HG02763 (cell line): ENCODE data around the gene ARPC5.
"Not testable (repeated sequence)": the region's sequence is repeated elsewhere in the genome, so short reads cannot be mapped to it uniquely, and the experiment has no call there.

Source experiments
- ATAC-seq: cut with Tn5 transposase; IDR thresholded peaks from one replicate; pipeline ENCODE4 v1.9.1; 2021; ENCODE audit warnings: mild to moderate bottlenecking, moderate library complexity; ENCODE audit not compliant: unreplicated experiment

ARPC5 gene

GRCh38 chr1:183612975-183613374 lies 22.6 kb downstream of the ARPC5 start:
- not testable (repeated sequence) for ATAC-seq

- no peak for ATAC-seq
These were observed 23.2 kb downstream of the ARPC5 start for GRCh38 chr1:183612407-183612806.

DNA sequence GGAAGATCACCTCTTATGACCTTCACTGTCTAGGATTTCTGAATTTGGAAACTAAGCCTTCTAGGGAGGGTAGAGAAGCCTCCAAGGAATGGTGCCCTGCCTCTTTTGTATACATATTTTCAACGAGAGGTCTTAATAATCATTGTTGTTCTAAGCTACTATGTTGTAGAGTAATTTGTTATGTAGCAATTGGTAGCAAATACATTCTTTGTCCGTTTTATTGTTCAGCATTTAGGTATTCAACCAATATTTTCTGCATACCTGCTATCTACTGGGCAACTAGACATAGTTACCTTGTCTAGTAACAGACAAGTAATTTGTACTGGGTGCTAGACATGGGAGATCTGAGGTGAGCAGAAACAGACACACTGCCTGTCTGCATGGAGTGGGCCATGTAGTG lies 24.6 kb downstream of the ARPC5 start:
- no peak for ATAC-seq

DNA sequence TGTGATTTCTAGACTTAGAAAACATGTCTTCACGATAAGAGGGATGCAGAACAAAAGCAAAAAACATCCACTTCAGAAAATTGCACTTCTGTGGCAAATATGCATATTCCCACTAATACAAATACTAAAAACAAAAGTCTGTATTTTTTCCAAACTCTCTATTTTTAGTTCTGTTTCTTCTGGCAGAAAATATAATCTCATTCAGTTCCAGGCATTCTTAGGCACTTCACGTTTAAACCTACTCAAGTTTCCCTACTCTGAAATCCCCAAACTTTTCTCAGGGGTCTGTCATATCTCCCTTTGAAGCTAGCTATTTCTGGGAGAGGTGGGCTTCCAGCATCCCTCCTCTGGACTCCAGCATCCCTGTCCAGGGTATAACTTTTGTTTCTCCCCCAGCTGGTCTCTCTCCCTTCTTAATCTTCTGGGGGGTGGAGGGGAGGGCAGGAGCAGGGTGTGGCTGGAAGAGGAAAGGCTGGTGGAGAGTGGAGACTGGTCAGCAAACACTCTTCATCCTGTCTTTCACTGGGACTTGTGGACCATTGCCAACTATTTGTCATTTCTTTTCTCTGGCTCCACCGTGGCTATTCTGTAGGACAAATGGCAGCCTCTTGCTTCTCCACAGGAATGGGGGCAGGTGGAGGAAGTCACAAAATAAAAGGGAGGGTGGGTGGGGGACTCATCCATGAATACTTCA lies 25.7 kb downstream of the ARPC5 start:
- no peak for ATAC-seq

GRCh38 chr1:183609313-183609712 lies 26.3 kb downstream of the ARPC5 start:
- ATAC-seq, result no peak

GRCh38 chr1:183607322-183607980 lies 28.1 kb downstream of the ARPC5 start:
- ATAC-seq, result no peak

GRCh38 chr1:183605904-183606303 lies 29.7 kb downstream of the ARPC5 start:
- no peak for ATAC-seq

DNA sequence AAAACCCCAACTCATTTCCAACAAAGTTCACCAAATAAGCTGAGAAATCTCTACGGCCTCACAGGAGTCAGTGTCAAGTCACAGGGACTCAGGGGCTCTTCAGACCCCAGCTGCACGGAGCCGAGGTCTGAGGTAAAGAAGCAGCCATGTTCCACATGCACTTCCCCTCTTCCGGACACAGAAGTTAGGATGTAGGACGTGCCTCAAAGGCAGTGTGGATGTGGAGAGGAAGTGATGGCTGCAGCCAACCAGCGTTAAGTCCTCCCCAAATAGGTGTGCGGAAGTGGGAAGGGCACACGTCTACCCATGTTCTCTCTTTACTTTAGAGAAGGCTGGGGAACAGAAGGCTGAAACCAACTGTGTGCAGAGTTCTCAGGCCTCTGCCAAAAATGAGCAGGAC lies 30.8 kb downstream of the ARPC5 start:
- peak; percentile 21 for ATAC-seq

DNA sequence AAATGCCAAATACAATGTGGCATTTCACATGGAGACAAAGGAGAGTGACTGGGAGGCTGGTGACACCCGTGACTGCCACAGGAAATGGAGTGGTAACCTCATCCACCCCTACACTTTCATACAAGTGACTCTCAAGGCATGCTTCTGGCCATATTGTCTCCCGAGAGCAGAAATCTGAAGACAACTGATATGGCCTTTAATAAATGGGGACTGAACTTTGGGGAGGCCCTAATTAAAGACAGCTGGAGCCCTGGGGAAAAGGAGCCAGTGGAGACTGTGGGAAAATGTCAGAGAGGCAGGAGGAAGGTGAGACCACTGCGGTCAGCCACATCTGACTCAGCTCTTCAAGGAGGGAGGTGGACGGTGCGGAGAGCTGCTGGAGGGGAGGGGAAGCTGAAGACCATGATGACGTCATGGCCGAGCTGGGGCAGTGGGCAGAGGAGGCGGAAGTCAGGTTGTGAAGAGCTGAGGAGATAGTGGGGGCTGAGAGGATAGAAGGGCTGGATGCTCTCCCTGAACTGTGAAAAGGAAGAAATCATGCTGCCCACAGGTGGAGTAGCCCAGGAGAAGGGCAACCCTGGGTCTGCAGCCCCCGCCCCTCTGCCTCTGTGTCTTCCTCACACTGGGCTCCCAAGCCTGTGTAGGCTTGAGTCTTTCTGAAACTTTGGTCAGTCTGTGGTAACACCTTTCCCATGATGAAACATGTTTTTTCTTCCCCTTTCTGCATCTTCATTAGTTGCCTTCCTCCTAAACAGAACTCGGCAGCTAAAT lies 31.4 kb downstream of the ARPC5 start:
- ATAC-seq, result peak; percentile 44

- no peak for ATAC-seq
These were observed 33.1 kb downstream of the ARPC5 start for GRCh38 chr1:183602510-183602909.

DNA sequence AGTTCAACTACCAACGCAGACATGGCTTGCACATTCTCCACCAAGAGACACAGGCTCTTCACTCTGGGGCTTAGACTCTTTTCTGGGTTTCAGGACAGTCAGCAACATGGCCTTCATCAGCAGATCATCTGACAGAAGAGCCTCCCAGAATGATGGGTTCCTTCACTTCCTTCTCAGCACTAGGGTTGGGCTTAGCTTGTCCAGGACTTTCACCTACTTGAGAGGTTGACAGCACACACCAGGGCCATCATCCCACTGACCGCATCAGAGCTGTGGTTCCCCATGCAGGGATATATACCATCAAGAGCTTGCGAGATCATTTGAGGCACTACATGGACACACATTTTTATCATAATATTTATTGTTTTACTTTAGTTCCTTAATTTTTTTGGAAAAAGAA lies 34.9 kb downstream of the ARPC5 start:
- ATAC-seq, result no peak

DNA sequence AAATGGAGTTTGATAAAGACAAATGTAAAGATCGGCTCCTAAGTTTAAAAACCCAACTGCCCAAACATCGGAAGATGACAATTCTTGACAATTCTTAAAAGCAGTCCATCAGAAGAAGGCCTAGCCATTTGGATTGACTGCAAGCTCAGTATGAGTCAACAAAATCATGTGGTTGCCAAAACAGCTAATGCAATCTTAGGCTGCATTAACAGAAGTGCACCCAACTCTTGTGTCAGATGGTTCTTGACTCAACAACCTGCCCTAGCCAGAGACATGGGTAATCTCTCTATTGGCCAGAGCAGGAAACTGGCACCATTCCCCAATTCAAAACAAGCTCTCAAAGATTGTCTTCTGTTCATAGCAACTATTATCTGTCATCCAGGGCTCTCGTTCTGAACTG lies 35.4 kb downstream of the ARPC5 start:
- ATAC-seq, result no peak

DNA sequence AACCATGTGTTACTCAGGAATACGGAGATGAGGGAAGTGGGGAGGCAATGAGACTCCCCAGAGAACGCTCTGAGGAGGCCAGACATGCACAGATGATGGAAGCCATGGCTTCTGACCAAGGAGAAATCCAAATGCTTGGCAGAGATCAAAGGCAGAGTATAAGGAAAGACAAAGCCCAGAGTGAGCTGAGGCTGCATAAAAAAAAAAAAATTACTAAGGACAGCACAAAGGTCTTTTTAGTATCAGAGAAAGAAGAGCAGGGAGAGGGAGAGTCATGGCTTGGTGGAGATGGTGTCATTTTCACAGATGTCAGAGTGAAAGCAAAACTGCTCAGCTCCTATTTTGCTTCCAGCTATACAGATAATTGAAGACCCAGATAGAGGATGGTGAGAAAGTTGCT lies 37.2 kb downstream of the ARPC5 start:
- peak; percentile 58 for ATAC-seq

- no peak for ATAC-seq
These were observed 37.8 kb downstream of the ARPC5 start for GRCh38 chr1:183597656-183598347.

- no peak for ATAC-seq
These were observed 39.1 kb downstream of the ARPC5 start for GRCh38 chr1:183596500-183596899.

- no peak for ATAC-seq
These were observed 40.0 kb downstream of the ARPC5 start for GRCh38 chr1:183595537-183595936.

- ATAC-seq, result peak; percentile 44
These were observed 42.2 kb downstream of the ARPC5 start for GRCh38 chr1:183593356-183593755.

DNA sequence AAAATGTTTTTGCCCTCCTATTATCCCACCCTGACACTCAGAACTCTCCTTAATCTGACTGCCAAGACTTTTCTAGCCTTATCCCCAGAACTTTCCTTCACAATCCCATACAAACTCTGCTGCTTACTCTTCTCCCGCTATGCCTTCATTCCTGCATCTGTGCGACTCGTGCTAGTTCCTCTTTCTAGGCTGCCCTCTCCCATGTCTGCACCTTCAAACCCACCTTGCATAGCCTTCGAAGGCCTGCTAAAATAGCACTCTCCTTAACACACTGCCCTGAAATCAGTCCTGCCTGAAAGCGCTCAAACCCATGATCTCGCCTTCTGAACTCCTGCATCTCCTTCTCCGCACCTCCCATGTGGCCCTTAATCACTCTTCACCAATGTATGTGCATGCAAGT lies 42.9 kb downstream of the ARPC5 start:
- ATAC-seq, result no peak

DNA sequence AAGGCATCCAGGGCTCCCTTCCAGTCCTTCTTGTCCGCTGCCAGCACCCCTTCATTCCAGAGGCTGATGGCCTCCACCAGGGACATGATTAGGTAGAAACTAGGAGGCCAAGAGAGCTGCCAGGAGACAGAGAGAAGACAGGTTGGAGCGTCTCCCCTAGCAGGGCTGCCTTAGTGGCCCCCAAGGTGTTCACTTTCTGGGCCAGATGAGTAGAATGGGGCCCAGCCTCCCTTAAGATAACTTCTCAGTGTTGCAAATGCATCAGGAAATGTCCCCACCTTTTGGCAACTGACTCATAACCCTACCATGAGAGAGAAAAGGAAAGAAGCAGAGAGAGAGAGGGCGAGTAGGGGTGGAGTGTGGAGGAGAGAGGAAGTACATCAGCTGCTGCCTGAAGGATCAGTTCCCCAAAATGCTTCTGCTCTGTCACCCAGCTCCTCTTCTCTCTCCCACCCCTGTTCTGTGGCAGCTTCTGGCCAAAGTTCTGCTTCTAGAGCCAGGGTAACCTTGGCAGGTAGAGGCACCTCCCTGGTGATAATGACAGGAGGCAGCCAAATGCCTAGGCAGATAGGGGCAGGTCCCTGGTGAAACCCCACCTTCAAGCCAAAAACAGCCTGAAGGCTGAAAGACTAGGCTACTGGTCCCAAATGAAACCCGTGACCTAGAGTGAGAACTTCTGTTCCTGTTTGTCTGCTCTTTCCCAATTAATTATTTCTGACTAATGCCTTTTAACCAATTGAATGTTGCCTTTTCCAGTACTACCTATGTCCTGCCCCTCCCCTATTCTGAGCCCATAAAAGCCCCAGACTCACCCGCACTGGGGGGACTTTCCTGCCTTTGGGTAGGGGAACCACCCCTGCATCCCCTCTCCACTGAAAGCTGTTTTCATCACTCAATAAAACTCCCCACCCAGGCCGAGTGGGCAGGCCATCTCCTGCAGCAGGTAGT lies 45.1 kb downstream of the ARPC5 start, which contains the start of gene NCF2:
Gene NCF2, minus strand, starts transcription at position 216 of the 948 bp plus-strand sequence. Its CDS starts 130 bp downstream, at position 86.
- peak; percentile 81 for ATAC-seq

DNA sequence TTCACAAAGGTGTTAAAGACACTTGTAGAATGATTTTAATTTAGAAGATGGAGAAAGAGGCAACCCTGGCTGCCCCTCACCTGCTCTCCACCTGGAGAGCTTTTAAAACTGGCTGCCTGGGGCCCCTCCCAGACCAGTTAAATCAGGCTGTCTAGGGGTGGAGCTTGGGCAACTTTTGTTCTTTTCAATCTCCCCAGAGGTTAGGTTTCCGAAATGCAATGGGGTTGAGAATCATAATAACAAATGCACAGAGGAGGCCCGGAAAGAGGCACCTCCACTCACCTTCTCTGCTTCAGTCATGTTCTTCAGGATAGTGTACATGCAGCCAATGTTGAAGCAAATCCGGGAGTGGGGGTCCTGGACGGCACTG lies 45.7 kb downstream of the ARPC5 start:
- ATAC-seq, result no peak
